Adrenal gland (tissue), 12 donors: Measurements from ENCODE around the gene DHFR. TPM values are rescaled to one million over a fixed set of nuclear protein-coding genes. Genes with fewer than 3 reads are reported as not detected.
"Not testable (repeated sequence)": the region's sequence is repeated elsewhere in the genome, so short reads cannot be mapped to it uniquely, and the experiment has no call there.

ENCODE experiments used
- DNase-seq, 7 donors: peaks; one replicate each; pipeline ENCODE4 v3.0.0-alpha.2; 2019 to 2020
- H3K27ac ChIP-seq, 5 donors: fragments of 200-600 bp; sonication (generic) in 4 of 5; 1 replicate in 3 of 5; 2 replicates in 2 of 5; pipeline versions ENCODE4 v1.5.1 to v1.8.0; 2016 to 2020; ENCODE audit warnings: mild to moderate bottlenecking in 1 of 5
- H3K27me3 ChIP-seq: fragments of 200-600 bp; 2 replicates; pipeline ENCODE4 v1.8.0; 2021
- H3K36me3 ChIP-seq, 2 donors: fragments of 200-600 bp; replicated peaks in 1 of 2; 1 replicate in 1 of 2; 2 replicates in 1 of 2; pipeline versions ENCODE4 v1.5.1 to v1.8.0; 2018 to 2022
- H3K4me1 ChIP-seq, 2 donors: fragments of 200-600 bp; replicated peaks in 1 of 2; 1 replicate in 1 of 2; 2 replicates in 1 of 2; pipeline versions ENCODE4 v1.5.1 to v1.8.0; 2018 to 2021
- H3K4me3 ChIP-seq, 4 donors: fragments of 200-600 bp; sonication (generic) in 3 of 4; one replicate each; pipeline ENCODE4 v1.5.1; 2016 to 2018
- H3K9me3 ChIP-seq, 3 donors: fragments of 200-600 bp; sonication (generic) in 1 of 3; replicated peaks in 1 of 3; 1 replicate in 2 of 3; 2 replicates in 1 of 3; pipeline versions ENCODE4 v1.5.1 to v1.8.0; 2016 to 2021
- POLR2A ChIP-seq, 2 donors: fragments of 450-650 bp; IDR thresholded peaks; one replicate each; pipeline ENCODE4 v1.6.1; 2017; ENCODE audit warnings: antibody characterized with exemption in 2 of 2, mild to moderate bottlenecking in 2 of 2, moderate library complexity in 1 of 2
- WGBS, 4 donors: extraction: QIAGEN DNeasy Blood & Tissue Kit in 2 of 4; methylation state at CpG; one replicate each; pipeline versions ENCODE4 v1.1.5 to v1.1.7; 2013 to 2017; 5-methylcytosine and 5-hydroxymethylcytosine counted together
- intact Hi-C, 2 donors: fragments of 100-400 bp; cut with DNase I; formaldehyde crosslinking; loops; one replicate each; pipeline versions ENCODE4 v1.14.1 to v1.15.0; 2022 to 2023
- polyA plus RNA-seq, 3 donors: library from polyadenylated mRNA; stranded (reverse); fragments of 200-250 nt in 2 of 3; fragments of 350-450 nt in 1 of 3; fragmentation: Illumina TruSeq in 1 of 3; extraction: RNeasy Lipid Tissue Mini Kit (QIAGEN cat#74804) in 1 of 3; gene quantifications; one replicate each; pipeline ENCODE4 v1.2.3, GENCODE V29; 2013 to 2014
- total RNA-seq, 9 donors: library from RNA; depleted of rRNA in 4 of 9; stranded (reverse); fragments of >200 nt in 4 of 9; fragments of 120-200 nt in 1 of 9; fragmentation: NEBNext Ultra II Directional in 1 of 9; extraction: Animal tissue kit (Norgen Biotek cat#: 25700) in 1 of 9; gene quantifications; one replicate each; pipeline versions ENCODE4 v1.1.0 to v1.2.4, GENCODE V29; 2013 to 2023
- TF ChIP-seq, protein P1 (sequence below), 6 experiments: fragments of 450-650 bp in 4 of 6; fragments of 200-600 bp in 2 of 6; sonication (generic) in 1 of 6; IDR thresholded peaks; 1 replicate in 5 of 6; 2 replicates in 1 of 6; pipeline versions ENCODE4 v1.5.1 to v1.8.0; 2016 to 2021; ENCODE audit warnings: antibody characterized with exemption in 6 of 6, mild to moderate bottlenecking in 2 of 6, moderate library complexity in 1 of 6
- donor health status: healthy with polysubstance abuse.
- donor health status: Bipolar disorder and iron deficiency.
- donor health status: DM: yes; HTN: yes; CAD: no.
- donor health status: DM: no; HTN: no; CAD: no.
- donor health status: DM: no; HTN: no; CAD: no.
- donor health status: DM: yes; HTN: yes; CAD: no.

DHFR gene
- total and polyA plus RNA-seq, 12 donors: 4.4 to 24.2 (median 8.6) TPM

DNA sequence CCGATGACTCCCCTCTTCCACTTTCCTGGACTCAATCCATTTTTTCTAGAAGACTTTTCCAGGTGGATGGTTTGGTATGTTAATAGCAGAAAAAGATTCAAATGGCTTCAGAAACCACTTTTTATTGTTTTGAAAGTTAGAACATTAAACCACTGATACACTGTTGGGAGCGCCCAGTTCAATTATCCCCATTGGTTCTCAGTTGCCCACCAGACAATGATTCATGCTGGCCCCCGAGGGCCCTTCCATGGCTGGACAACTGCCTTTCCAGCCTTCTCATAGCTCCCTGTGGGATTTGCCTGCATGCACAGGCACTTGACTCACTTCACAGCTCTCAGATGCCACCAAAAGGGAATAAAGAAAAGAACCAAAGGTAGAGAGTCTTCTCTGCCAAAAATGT, 63.4 kb downstream of the DHFR start:
- Histone ChIP-seq H3K36me3 (no peaks in the 10 kb centered on the region), H3K4me3 (no peak overlapping the region), H3K27me3 (no peaks in the 10 kb centered on the region), H3K27ac (no peak overlapping the region), H3K9me3 (no peaks in the 10 kb centered on the region), H3K4me1 (no peaks in the 10 kb centered on the region)
- DNase-seq: no peak
- TF ChIP-seq POLR2A (IDR thresholded peaks at IDR 0.05): no peak
- TF ChIP-seq, protein P1, sequence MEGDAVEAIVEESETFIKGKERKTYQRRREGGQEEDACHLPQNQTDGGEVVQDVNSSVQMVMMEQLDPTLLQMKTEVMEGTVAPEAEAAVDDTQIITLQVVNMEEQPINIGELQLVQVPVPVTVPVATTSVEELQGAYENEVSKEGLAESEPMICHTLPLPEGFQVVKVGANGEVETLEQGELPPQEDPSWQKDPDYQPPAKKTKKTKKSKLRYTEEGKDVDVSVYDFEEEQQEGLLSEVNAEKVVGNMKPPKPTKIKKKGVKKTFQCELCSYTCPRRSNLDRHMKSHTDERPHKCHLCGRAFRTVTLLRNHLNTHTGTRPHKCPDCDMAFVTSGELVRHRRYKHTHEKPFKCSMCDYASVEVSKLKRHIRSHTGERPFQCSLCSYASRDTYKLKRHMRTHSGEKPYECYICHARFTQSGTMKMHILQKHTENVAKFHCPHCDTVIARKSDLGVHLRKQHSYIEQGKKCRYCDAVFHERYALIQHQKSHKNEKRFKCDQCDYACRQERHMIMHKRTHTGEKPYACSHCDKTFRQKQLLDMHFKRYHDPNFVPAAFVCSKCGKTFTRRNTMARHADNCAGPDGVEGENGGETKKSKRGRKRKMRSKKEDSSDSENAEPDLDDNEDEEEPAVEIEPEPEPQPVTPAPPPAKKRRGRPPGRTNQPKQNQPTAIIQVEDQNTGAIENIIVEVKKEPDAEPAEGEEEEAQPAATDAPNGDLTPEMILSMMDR (IDR thresholded peaks at IDR 0.05): no peak
- WGBS, 4 donors: 84 to 93% (median 92%) methylated on average over 3 of the region's 3 CpGs
- intact Hi-C loops: no loop called here

GRCh38 chr5:80590766-80591165, 64.0 kb downstream of the DHFR start:
- intact Hi-C loops: no loop called here
- WGBS, 4 donors: 76 to 83% (median 80%) methylated on average over 3 to 5 of the region's 5 CpGs

DNA sequence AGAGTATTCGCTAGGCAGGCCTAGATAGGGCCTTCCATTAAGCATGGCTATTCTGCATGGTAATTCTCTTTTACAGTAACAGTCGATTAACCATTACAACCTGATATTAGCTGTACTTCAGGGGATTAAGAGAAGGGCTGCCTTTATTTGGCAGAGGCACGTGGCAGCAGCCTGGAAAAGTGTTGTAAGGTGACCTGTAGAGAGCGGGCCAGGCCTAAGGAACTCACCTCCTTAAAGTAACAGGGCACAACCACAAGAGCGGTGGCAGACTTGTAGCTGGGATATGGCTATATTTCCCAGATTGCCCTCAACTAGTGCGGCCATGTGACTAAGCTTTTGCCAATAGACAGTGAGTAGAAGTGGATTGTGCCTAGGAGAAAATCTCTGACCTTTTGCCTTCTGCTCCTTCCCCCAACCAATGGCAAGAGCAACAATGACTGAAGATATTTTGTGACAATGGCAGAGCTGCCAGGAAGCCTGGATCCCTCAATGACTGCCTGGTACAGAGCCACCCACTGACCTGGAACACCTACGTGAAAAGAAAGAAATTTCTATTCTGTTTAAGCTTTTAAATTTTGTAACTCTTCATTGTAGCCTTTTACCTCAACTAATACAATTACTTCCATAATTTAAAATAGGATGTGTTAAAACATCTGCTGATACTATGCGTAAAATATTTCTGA, 65.8 kb downstream of the DHFR start:
- intact Hi-C loops: no loop called here
- H3K27me3 ChIP-seq: no peaks in the 10 kb centered on the region
- no peaks in the 10 kb centered on the region for H3K4me1 ChIP-seq
- TF ChIP-seq, protein P1 (IDR thresholded peaks at IDR 0.05): no peak
- TF ChIP-seq POLR2A (IDR thresholded peaks at IDR 0.05): no peak
- no peaks in the 10 kb centered on the region for H3K36me3 ChIP-seq
- no peaks in the 10 kb centered on the region for H3K9me3 ChIP-seq
- H3K27ac ChIP-seq: no peak overlapping the region
- H3K4me3 ChIP-seq: no peak overlapping the region
- WGBS, 4 donors: 84 to 94% (median 90%) methylated on average over 8 of the region's 8 CpGs
- DNase-seq: no peak

More at GRCh38 chr5:80590766-80591165, 64.0 kb downstream of the DHFR start:
- H3K4me3 ChIP-seq: no peak overlapping the region
- H3K4me1 ChIP-seq: no peaks in the 10 kb centered on the region
- H3K36me3 ChIP-seq: no peaks in the 10 kb centered on the region
- TF ChIP-seq, protein P1 (IDR thresholded peaks at IDR 0.05): no peak
- TF ChIP-seq POLR2A (IDR thresholded peaks at IDR 0.05): no peak
- no peaks in the 10 kb centered on the region for H3K27me3 ChIP-seq
- no peak overlapping the region for H3K27ac ChIP-seq
- no peaks in the 10 kb centered on the region for H3K9me3 ChIP-seq
- DNase-seq: no peak

DNA sequence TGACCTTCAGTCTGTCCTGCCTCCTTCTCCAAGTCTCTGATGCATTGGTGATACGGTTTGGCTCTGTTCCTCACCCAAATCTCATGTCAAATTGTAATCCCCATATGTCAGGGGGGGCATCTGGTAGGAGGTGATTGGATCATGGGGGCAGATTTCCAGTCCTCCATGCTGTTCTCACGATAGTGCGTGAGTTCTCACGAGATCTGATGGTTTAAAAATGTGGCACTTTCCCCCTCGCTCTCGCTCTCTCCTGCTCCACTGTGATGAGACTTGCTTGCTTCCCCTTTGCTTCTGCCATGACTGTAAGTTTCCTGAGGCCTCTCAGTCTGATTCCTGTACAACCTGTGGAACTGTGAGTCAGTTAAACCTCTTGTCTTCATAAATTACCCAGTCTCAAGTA, 70.0 kb downstream of the DHFR start:
- no peak overlapping the region for H3K27ac ChIP-seq
- H3K27me3 ChIP-seq: no peaks in the 10 kb centered on the region
- H3K4me3 ChIP-seq: no peak overlapping the region
- no peaks in the 10 kb centered on the region for H3K9me3 ChIP-seq
- H3K4me1 ChIP-seq: no peaks in the 10 kb centered on the region
- no peaks in the 10 kb centered on the region for H3K36me3 ChIP-seq
- no peak for TF ChIP-seq POLR2A (IDR thresholded peaks at IDR 0.05)
- TF ChIP-seq, protein P1 (IDR thresholded peaks at IDR 0.05): no peak
- intact Hi-C loops: no loop called here
- no peak for DNase-seq
- 66 to 89% (median 81%) methylated on average over 6 of the region's 6 CpGs for WGBS, 4 donors

DNA sequence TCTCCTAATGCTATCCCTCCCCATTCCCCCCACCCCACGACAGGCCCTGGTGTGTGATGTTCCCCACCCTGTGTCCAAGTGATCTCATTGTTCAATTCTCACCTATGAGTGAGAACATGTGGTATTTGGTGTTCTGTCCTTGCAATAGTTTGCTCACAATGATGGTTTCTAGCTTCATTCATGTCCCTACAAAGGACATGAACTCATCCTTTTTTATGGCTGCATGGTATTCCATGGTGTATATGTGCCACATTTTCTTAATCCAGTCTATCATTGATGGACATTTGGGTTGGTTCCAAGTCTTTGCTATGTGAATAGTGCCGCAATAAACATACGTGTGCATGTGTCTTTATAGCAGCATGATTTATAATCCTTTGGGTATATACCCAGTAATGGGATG, 74.5 kb downstream of the DHFR start:
- H3K27ac ChIP-seq, H3K9me3 ChIP-seq, intact Hi-C loops, H3K36me3 ChIP-seq, H3K4me3 ChIP-seq, H3K4me1 ChIP-seq, DNase-seq, H3K27me3 ChIP-seq: not testable (repeated sequence)
- WGBS, 4 donors: 69 to 95% (median 92%) methylated on average over 3 of the region's 3 CpGs
